ENCODE measurements around the gene DIAPH3. TPM values are rescaled to one million over a fixed set of nuclear protein-coding genes. Genes with fewer than 3 reads are reported as not detected.

DIAPH3 gene
- total and polyA plus RNA-seq, 2 donors (not counting 1 experiment from before 2014, with no cell fraction given): 0.03 to 0.10 TPM

GRCh38 chr13:60150538-60150937 is 13.2 kb downstream of the DIAPH3 start:
- H3K4me3 Mint-ChIP-seq: no peak overlapping the region
- Histone ChIP-seq H3K4me2 (replicated peaks; ENCODE audit: low read depth, low read length, poor library complexity, severe bottlenecking) (no peak overlapping the region), H3K36me3 (replicated peaks in 1 of 2; ENCODE audit: control extremely low read depth in 1 of 2, control insufficient read depth in 1 of 2, extremely low read depth in 1 of 2, insufficient read depth in 2 of 2, low read length in 1 of 2) (no peaks in the 10 kb centered on the region), H2AFZ (ENCODE audit: insufficient read depth, low read depth, low read length, poor library complexity, severe bottlenecking) (peak overlapping the region; percentile 17), H3K9ac (ENCODE audit: low read length) (no peak overlapping the region), H3K4me3 (ENCODE audit: control extremely low read depth in 1 of 5, extremely low read depth in 1 of 5, insufficient read depth in 1 of 5, low read depth in 2 of 5, low read length in 4 of 5) (no peak overlapping the region), H3K27me3 (replicated peaks in 1 of 4; ENCODE audit: control extremely low read depth in 1 of 4, control insufficient read depth in 3 of 4, insufficient read depth in 4 of 4, low read length in 3 of 4) (no peaks in the 10 kb centered on the region), H4K20me1 (ENCODE audit: control insufficient read depth, insufficient read depth, low read length, poor library complexity, severe bottlenecking) (no peaks in the 10 kb centered on the region), H3K27ac (ENCODE audit: low read length in 2 of 2) (no peak overlapping the region), H3K9me3 (ENCODE audit: control extremely low read depth in 1 of 3, control insufficient read depth in 2 of 3, insufficient read depth in 1 of 3, low read length in 2 of 3) (no peaks in the 10 kb centered on the region), H3K79me2 (ENCODE audit: control insufficient read depth, insufficient read depth, low read length) (no peaks in the 10 kb centered on the region), H3K4me1 (ENCODE audit: control insufficient read depth in 2 of 2, insufficient read depth in 2 of 2, low read length in 2 of 2) (peaks cover 0 to 6% of the 10 kb centered on the region in 2 donors)
- ChIA-PET CTCF (no interaction called here), POLR2A (no interaction called here)
- H3K4me1 Mint-ChIP-seq: peaks cover 4% of the 10 kb centered on the region
- 92% methylated on average over 2 of the region's 2 CpGs for WGBS (ENCODE audit: insufficient coverage)
- intact Hi-C loops (cut with micrococcal nuclease): no loop called here
- ATAC-seq (ENCODE audit: low read depth) (no peak), DNase-seq (no peak)
- no peak for TF ChIP-seq EZH2 (IDR thresholded peaks at IDR 0.05; ENCODE audit: borderline replicate concordance, insufficient read depth, low read depth, low read length, poor library complexity, severe bottlenecking)
- TF ChIP-seq, protein P1, sequence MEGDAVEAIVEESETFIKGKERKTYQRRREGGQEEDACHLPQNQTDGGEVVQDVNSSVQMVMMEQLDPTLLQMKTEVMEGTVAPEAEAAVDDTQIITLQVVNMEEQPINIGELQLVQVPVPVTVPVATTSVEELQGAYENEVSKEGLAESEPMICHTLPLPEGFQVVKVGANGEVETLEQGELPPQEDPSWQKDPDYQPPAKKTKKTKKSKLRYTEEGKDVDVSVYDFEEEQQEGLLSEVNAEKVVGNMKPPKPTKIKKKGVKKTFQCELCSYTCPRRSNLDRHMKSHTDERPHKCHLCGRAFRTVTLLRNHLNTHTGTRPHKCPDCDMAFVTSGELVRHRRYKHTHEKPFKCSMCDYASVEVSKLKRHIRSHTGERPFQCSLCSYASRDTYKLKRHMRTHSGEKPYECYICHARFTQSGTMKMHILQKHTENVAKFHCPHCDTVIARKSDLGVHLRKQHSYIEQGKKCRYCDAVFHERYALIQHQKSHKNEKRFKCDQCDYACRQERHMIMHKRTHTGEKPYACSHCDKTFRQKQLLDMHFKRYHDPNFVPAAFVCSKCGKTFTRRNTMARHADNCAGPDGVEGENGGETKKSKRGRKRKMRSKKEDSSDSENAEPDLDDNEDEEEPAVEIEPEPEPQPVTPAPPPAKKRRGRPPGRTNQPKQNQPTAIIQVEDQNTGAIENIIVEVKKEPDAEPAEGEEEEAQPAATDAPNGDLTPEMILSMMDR (IDR thresholded peaks at IDR 0.05): no peak
- H3K27me3 Mint-ChIP-seq: no peaks in the 10 kb centered on the region
- H3K27ac Mint-ChIP-seq: no peak overlapping the region
- H3K9me3 Mint-ChIP-seq (ENCODE audit: insufficient read depth): no peaks in the 10 kb centered on the region

GRCh38 chr13:60148918-60149317 is 14.8 kb downstream of the DIAPH3 start:
- no peak overlapping the region for H3K4me2 ChIP-seq (replicated peaks; ENCODE audit: low read depth, low read length, poor library complexity, severe bottlenecking)
- no peak overlapping the region for H3K9ac ChIP-seq (ENCODE audit: low read length)
- no peaks in the 10 kb centered on the region for H3K27me3 ChIP-seq (replicated peaks in 1 of 4; ENCODE audit: control extremely low read depth in 1 of 4, control insufficient read depth in 3 of 4, insufficient read depth in 4 of 4, low read length in 3 of 4)
- ChIA-PET POLR2A (no interaction called here), CTCF (no interaction called here)
- TF ChIP-seq, protein P1 (IDR thresholded peaks at IDR 0.05): no peak
- no peak for TF ChIP-seq EZH2 (IDR thresholded peaks at IDR 0.05; ENCODE audit: borderline replicate concordance, insufficient read depth, low read depth, low read length, poor library complexity, severe bottlenecking)
- H4K20me1 ChIP-seq (ENCODE audit: control insufficient read depth, insufficient read depth, low read length, poor library complexity, severe bottlenecking): no peaks in the 10 kb centered on the region
- no peak overlapping the region for H3K4me3 ChIP-seq (ENCODE audit: control extremely low read depth in 1 of 5, extremely low read depth in 1 of 5, insufficient read depth in 1 of 5, low read depth in 2 of 5, low read length in 4 of 5)
- no peak overlapping the region for H2AFZ ChIP-seq (ENCODE audit: insufficient read depth, low read depth, low read length, poor library complexity, severe bottlenecking)
- no peak overlapping the region for H3K27ac ChIP-seq (ENCODE audit: low read length in 2 of 2)
- H3K36me3 ChIP-seq (replicated peaks in 1 of 2; ENCODE audit: control extremely low read depth in 1 of 2, control insufficient read depth in 1 of 2, extremely low read depth in 1 of 2, insufficient read depth in 2 of 2, low read length in 1 of 2): no peaks in the 10 kb centered on the region
- no peaks in the 10 kb centered on the region for H3K79me2 ChIP-seq (ENCODE audit: control insufficient read depth, insufficient read depth, low read length)
- H3K9me3 Mint-ChIP-seq (ENCODE audit: insufficient read depth): no peaks in the 10 kb centered on the region
- no peak for DNase-seq
- H3K27me3 Mint-ChIP-seq: no peaks in the 10 kb centered on the region
- no peak overlapping the region for H3K27ac Mint-ChIP-seq
- no peak overlapping the region for H3K4me3 Mint-ChIP-seq
- H3K4me1 Mint-ChIP-seq: peaks cover 4% of the 10 kb centered on the region
- ATAC-seq (ENCODE audit: low read depth): no peak
- intact Hi-C loops (cut with micrococcal nuclease): no loop called here
- H3K4me1 ChIP-seq (ENCODE audit: control insufficient read depth in 2 of 2, insufficient read depth in 2 of 2, low read length in 2 of 2): peaks cover 0 to 6% of the 10 kb centered on the region in 2 donors
- no CpG with 5 or more reads among the region's 4 CpGs for WGBS (ENCODE audit: insufficient coverage)
- no peaks in the 10 kb centered on the region for H3K9me3 ChIP-seq (ENCODE audit: control extremely low read depth in 1 of 3, control insufficient read depth in 2 of 3, insufficient read depth in 1 of 3, low read length in 2 of 3)
